GM23248 (cell line): ENCODE data around the gene DOCK10.

ENCODE experiments used
- EZH2 ChIP-seq: fragments of 200-600 bp; sonication (generic); IDR thresholded peaks from 2 replicates; pipeline ENCODE4 v1.6.1; 2018; ENCODE audit warnings: antibody characterized with exemption, mild to moderate bottlenecking; ENCODE audit not compliant: insufficient read depth, poor library complexity, severe bottlenecking
- EZH2phosphoT487 ChIP-seq: fragments of 200-600 bp; sonication (generic); IDR thresholded peaks from 2 replicates; pipeline ENCODE4 v1.6.1; 2018; ENCODE audit warnings: antibody characterized with exemption, moderate library complexity, mild to moderate bottlenecking, low read depth; ENCODE audit not compliant: insufficient read depth

GRCh38 chr2:224837066-224837465 lies 205.2 kb downstream of the DOCK10 start:
- TF ChIP-seq EZH2 (no peak), EZH2phosphoT487 (no peak)
